ENCODE results near the gene ZNF106.

Gene ZNF106

GRCh38 chr15:42375941-42376340 lies 115.0 kb downstream of the ZNF106 start:
- Histone ChIP-seq H3K79me2 (ENCODE audit: insufficient read depth, low read length) (no peaks in the 10 kb centered on the region), H3K27ac (ENCODE audit: low read depth, low read length) (no peak overlapping the region), H4K20me1 (ENCODE audit: low read depth, low read length) (no peaks in the 10 kb centered on the region), H3K4me2 (ENCODE audit: low read depth, low read length, poor library complexity, severe bottlenecking) (no peak overlapping the region), H3F3A (ENCODE audit: insufficient read depth) (no peaks in the 10 kb centered on the region), H3K36me3 (ENCODE audit: low read length) (no peaks in the 10 kb centered on the region), H3K9ac (ENCODE audit: low read length) (no peak overlapping the region), H3K27me3 (ENCODE audit: low read length) (no peaks in the 10 kb centered on the region), H3K9me2 (replicated peaks; ENCODE audit: insufficient read depth, low read length) (no peaks in the 10 kb centered on the region), H3K4me3 (ENCODE audit: insufficient read depth, low read length, poor library complexity, severe bottlenecking) (no peak overlapping the region), H2AFZ (ENCODE audit: low read depth, low read length, severe bottlenecking) (no peak overlapping the region), H3K9me3 (ENCODE audit: insufficient read depth, low read length) (peaks cover 7% of the 10 kb centered on the region; the same call in 1 of the 2 replicates)
- TF ChIP-seq EZH2phosphoT487 (conservative IDR thresholded peaks at IDR 0.05; ENCODE audit: low read length) (no peak), CTCF (IDR thresholded peaks at IDR 0.05; ENCODE audit: insufficient read depth, low read length, poor library complexity, severe bottlenecking) (no peak)

GRCh38 chr15:42375252-42375651 lies 115.7 kb downstream of the ZNF106 start:
- H3K4me3 ChIP-seq (ENCODE audit: insufficient read depth, low read length, poor library complexity, severe bottlenecking) = no peak overlapping the region

GRCh38 chr15:42374810-42375209 lies 116.1 kb downstream of the ZNF106 start:
- TF ChIP-seq EZH2phosphoT487 (conservative IDR thresholded peaks at IDR 0.05; ENCODE audit: low read length) (no peak), CTCF (IDR thresholded peaks at IDR 0.05; ENCODE audit: insufficient read depth, low read length, poor library complexity, severe bottlenecking) (no peak)
- Histone ChIP-seq H3K79me2 (ENCODE audit: insufficient read depth, low read length) (no peaks in the 10 kb centered on the region), H4K20me1 (ENCODE audit: low read depth, low read length) (no peaks in the 10 kb centered on the region), H3K4me3 (ENCODE audit: insufficient read depth, low read length, poor library complexity, severe bottlenecking) (no peak overlapping the region), H3K36me3 (ENCODE audit: low read length) (no peaks in the 10 kb centered on the region), H3K9ac (ENCODE audit: low read length) (no peak overlapping the region), H3K27me3 (ENCODE audit: low read length) (no peaks in the 10 kb centered on the region), H3K27ac (ENCODE audit: low read depth, low read length) (no peak overlapping the region), H3K9me3 (ENCODE audit: insufficient read depth, low read length) (peaks cover 7% of the 10 kb centered on the region; the same call in 1 of the 2 replicates), H2AFZ (ENCODE audit: low read depth, low read length, severe bottlenecking) (no peak overlapping the region), H3K4me2 (ENCODE audit: low read depth, low read length, poor library complexity, severe bottlenecking) (no peak overlapping the region), H3K9me2 (replicated peaks; ENCODE audit: insufficient read depth, low read length) (no peaks in the 10 kb centered on the region), H3F3A (ENCODE audit: insufficient read depth) (no peaks in the 10 kb centered on the region)

More at GRCh38 chr15:42375252-42375651, 115.7 kb downstream of the ZNF106 start:
- H3K79me2 ChIP-seq (ENCODE audit: insufficient read depth, low read length) = no peaks in the 10 kb centered on the region
- H3K9me3 ChIP-seq (ENCODE audit: insufficient read depth, low read length) = peaks cover 7% of the 10 kb centered on the region; the same call in 1 of the 2 replicates
- H3K4me2 ChIP-seq (ENCODE audit: low read depth, low read length, poor library complexity, severe bottlenecking) = no peak overlapping the region
- TF ChIP-seq CTCF (IDR thresholded peaks at IDR 0.05; ENCODE audit: insufficient read depth, low read length, poor library complexity, severe bottlenecking) (no peak), EZH2phosphoT487 (conservative IDR thresholded peaks at IDR 0.05; ENCODE audit: low read length) (no peak)
- H3K27me3 ChIP-seq (ENCODE audit: low read length) = no peaks in the 10 kb centered on the region
- H3K27ac ChIP-seq (ENCODE audit: low read depth, low read length) = no peak overlapping the region
- H2AFZ ChIP-seq (ENCODE audit: low read depth, low read length, severe bottlenecking) = no peak overlapping the region
- H3F3A ChIP-seq (ENCODE audit: insufficient read depth) = no peaks in the 10 kb centered on the region
- no peaks in the 10 kb centered on the region for H3K36me3 ChIP-seq (ENCODE audit: low read length)
- H3K9me2 ChIP-seq (replicated peaks; ENCODE audit: insufficient read depth, low read length) = no peaks in the 10 kb centered on the region
- no peak overlapping the region for H3K9ac ChIP-seq (ENCODE audit: low read length)
- H4K20me1 ChIP-seq (ENCODE audit: low read depth, low read length) = no peaks in the 10 kb centered on the region

Measured in SU-DHL-6 (cell line).